Adrenal gland (tissue), 12 donors: ENCODE measurements around the gene LRP8. TPM values are rescaled to one million over a fixed set of nuclear protein-coding genes. Genes with fewer than 3 reads are reported as not detected.

ENCODE experiments used
- DNase-seq, 7 donors: peaks; one replicate each; pipeline ENCODE4 v3.0.0-alpha.2; 2019 to 2020
- H3K27ac ChIP-seq, 5 donors: fragments of 200-600 bp; sonication (generic) in 4 of 5; 1 replicate in 3 of 5; 2 replicates in 2 of 5; pipeline versions ENCODE4 v1.5.1 to v1.8.0; 2016 to 2020; ENCODE audit warnings: mild to moderate bottlenecking in 1 of 5
- H3K27me3 ChIP-seq: fragments of 200-600 bp; 2 replicates; pipeline ENCODE4 v1.8.0; 2021
- H3K36me3 ChIP-seq, 2 donors: fragments of 200-600 bp; replicated peaks in 1 of 2; 1 replicate in 1 of 2; 2 replicates in 1 of 2; pipeline versions ENCODE4 v1.5.1 to v1.8.0; 2018 to 2022
- H3K4me1 ChIP-seq, 2 donors: fragments of 200-600 bp; replicated peaks in 1 of 2; 1 replicate in 1 of 2; 2 replicates in 1 of 2; pipeline versions ENCODE4 v1.5.1 to v1.8.0; 2018 to 2021
- H3K4me3 ChIP-seq, 4 donors: fragments of 200-600 bp; sonication (generic) in 3 of 4; one replicate each; pipeline ENCODE4 v1.5.1; 2016 to 2018
- H3K9me3 ChIP-seq, 3 donors: fragments of 200-600 bp; sonication (generic) in 1 of 3; replicated peaks in 1 of 3; 1 replicate in 2 of 3; 2 replicates in 1 of 3; pipeline versions ENCODE4 v1.5.1 to v1.8.0; 2016 to 2021
- CTCF ChIP-seq, 6 experiments: fragments of 450-650 bp in 4 of 6; fragments of 200-600 bp in 2 of 6; sonication (generic) in 1 of 6; IDR thresholded peaks; 1 replicate in 5 of 6; 2 replicates in 1 of 6; pipeline versions ENCODE4 v1.5.1 to v1.8.0; 2016 to 2021; ENCODE audit warnings: antibody characterized with exemption in 6 of 6, mild to moderate bottlenecking in 2 of 6, moderate library complexity in 1 of 6
- POLR2A ChIP-seq, 2 donors: fragments of 450-650 bp; IDR thresholded peaks; one replicate each; pipeline ENCODE4 v1.6.1; 2017; ENCODE audit warnings: antibody characterized with exemption in 2 of 2, mild to moderate bottlenecking in 2 of 2, moderate library complexity in 1 of 2
- WGBS, 4 donors: extraction: QIAGEN DNeasy Blood & Tissue Kit in 2 of 4; methylation state at CpG; one replicate each; pipeline versions ENCODE4 v1.1.5 to v1.1.7; 2013 to 2017; 5-methylcytosine and 5-hydroxymethylcytosine counted together
- intact Hi-C, 2 donors: fragments of 100-400 bp; cut with DNase I; formaldehyde crosslinking; loops; one replicate each; pipeline versions ENCODE4 v1.14.1 to v1.15.0; 2022 to 2023
- polyA plus RNA-seq, 3 donors: library from polyadenylated mRNA; stranded (reverse); fragments of 200-250 nt in 2 of 3; fragments of 350-450 nt in 1 of 3; fragmentation: Illumina TruSeq in 1 of 3; extraction: RNeasy Lipid Tissue Mini Kit (QIAGEN cat#74804) in 1 of 3; gene quantifications; one replicate each; pipeline ENCODE4 v1.2.3, GENCODE V29; 2013 to 2014
- total RNA-seq, 9 donors: library from RNA; depleted of rRNA in 4 of 9; stranded (reverse); fragments of >200 nt in 4 of 9; fragments of 120-200 nt in 1 of 9; fragmentation: NEBNext Ultra II Directional in 1 of 9; extraction: Animal tissue kit (Norgen Biotek cat#: 25700) in 1 of 9; gene quantifications; one replicate each; pipeline versions ENCODE4 v1.1.0 to v1.2.4, GENCODE V29; 2013 to 2023
- donor health status: healthy with polysubstance abuse.
- donor health status: Bipolar disorder and iron deficiency.
- donor health status: DM: yes; HTN: yes; CAD: no.
- donor health status: DM: no; HTN: no; CAD: no.
- donor health status: DM: no; HTN: no; CAD: no.
- donor health status: DM: yes; HTN: yes; CAD: no.

Gene LRP8
- total and polyA plus RNA-seq, 12 donors = 0.64 to 7.6 (median 2.7) TPM

- WGBS, 4 donors = 0 to 1% (median 0%) methylated on average over 19 to 68 of the region's 68 CpGs; no CpG with 5 or more reads in 1 of the 4 donors
- Histone ChIP-seq H3K9me3 (no peaks in the 10 kb centered on the region), H3K4me1 (peaks cover 20 to 27% of the 10 kb centered on the region in 2 donors), H3K36me3 (no peaks in the 10 kb centered on the region), H3K27me3 (no peaks in the 10 kb centered on the region), H3K27ac (peak overlapping the region in 1 of 5 donors; percentile 63), H3K4me3 (peak overlapping the region in 3 of 4 donors; percentile 17 to 61 (median 24))
- DNase-seq = peak; percentile 19 to 54 (median 30)
- TF ChIP-seq CTCF (IDR thresholded peaks at IDR 0.05) (no peak), POLR2A (IDR thresholded peaks at IDR 0.05) (no peak)
- intact Hi-C loops = no loop called here
Observed at GRCh38 chr1:53327182-53327913, 522 bp downstream of the LRP8 start.

GRCh38 chr1:53326598-53327181 is 1.2 kb downstream of the LRP8 start:
- H3K4me3 ChIP-seq = peak overlapping the region; percentile 10 to 61 (median 20)
- DNase-seq = peak in 3 of 7 donors; percentile 25 to 30 (median 25)
- intact Hi-C loops = no loop called here
- TF ChIP-seq CTCF (IDR thresholded peaks at IDR 0.05) = no peak
- TF ChIP-seq POLR2A (IDR thresholded peaks at IDR 0.05) = no peak
- H3K36me3 ChIP-seq = no peaks in the 10 kb centered on the region
- WGBS, 4 donors = 0% methylated on average over 5 to 53 of the region's 53 CpGs
- no peaks in the 10 kb centered on the region for H3K9me3 ChIP-seq
- H3K27me3 ChIP-seq = no peaks in the 10 kb centered on the region
- H3K27ac ChIP-seq = peak overlapping the region in 1 of 5 donors; percentile 69
- peaks cover 20 to 27% of the 10 kb centered on the region in 2 donors for H3K4me1 ChIP-seq

- no peaks in the 10 kb centered on the region for H3K27me3 ChIP-seq
- WGBS, 4 donors = 0 to 1% (median 0%) methylated on average over 29 to 42 of the region's 42 CpGs; no CpG with 5 or more reads in 1 of the 4 donors
- peak; percentile 85 to 95 (median 89) for DNase-seq
- H3K27ac ChIP-seq = peak overlapping the region in 3 of 5 donors; percentile 17 to 69 (median 43)
- H3K9me3 ChIP-seq = no peaks in the 10 kb centered on the region
- TF ChIP-seq CTCF (IDR thresholded peaks at IDR 0.05) (no peak), POLR2A (IDR thresholded peaks at IDR 0.05) (peak in 1 of 2 donors; percentile 19)
- intact Hi-C loops = no loop called here
- H3K4me1 ChIP-seq = peaks cover 20 to 27% of the 10 kb centered on the region in 2 donors
- no peaks in the 10 kb centered on the region for H3K36me3 ChIP-seq
- H3K4me3 ChIP-seq = peak overlapping the region in 3 of 4 donors; percentile 10 to 61 (median 17)
Observed at GRCh38 chr1:53326088-53326597, 1.7 kb downstream of the LRP8 start.
